Activated CD4-positive, alpha-beta T cell treated with anti-CD3 and anti-CD28 coated beads, Interleukin-2, amount 50 U/mL, for 24 hours (primary cell): ENCODE results near the gene PRMT1.
"Not testable (repeated sequence)": the region's sequence is repeated elsewhere in the genome, so short reads cannot be mapped to it uniquely, and the experiment has no call there.

Source experiments
- DNase-seq, 2 donors: peaks; one replicate each; pipeline ENCODE4 v3.0.0-alpha.2; 2020; ENCODE audit warnings: low read depth in 1 of 2, low spot score in 1 of 2

PRMT1 gene

GRCh38 chr19:49677231-49677900 lies at the start of gene PRMT1:
PRMT1 (plus strand) TSS chr19:49677271; CDS start chr19:49677281, 10 bp downstream.
- DNase-seq = no peak

DNA sequence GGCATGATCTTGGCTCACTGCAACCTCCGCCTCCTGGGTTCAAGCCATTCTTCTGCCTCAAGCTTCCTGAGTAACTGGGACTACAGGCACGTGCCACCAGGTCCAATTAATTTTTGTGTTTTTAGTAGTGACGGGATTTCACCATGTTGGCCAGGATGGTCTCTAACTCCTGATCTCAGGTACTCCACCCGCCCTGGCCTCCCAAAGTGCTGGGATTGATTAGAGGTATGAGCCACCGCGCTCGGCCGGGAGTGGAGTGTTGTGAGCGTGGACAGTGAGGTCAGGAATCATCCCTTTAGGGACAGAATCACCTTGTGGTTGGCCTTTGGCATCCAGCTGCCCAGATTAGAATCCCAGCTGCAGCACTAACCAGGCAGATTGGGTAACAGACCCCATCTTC lies 47.4 kb upstream of the PRMT1 start:
- no peak for DNase-seq

- DNase-seq = no peak
These were observed 46.0 kb upstream of the PRMT1 start for GRCh38 chr19:49631014-49631588.

DNA sequence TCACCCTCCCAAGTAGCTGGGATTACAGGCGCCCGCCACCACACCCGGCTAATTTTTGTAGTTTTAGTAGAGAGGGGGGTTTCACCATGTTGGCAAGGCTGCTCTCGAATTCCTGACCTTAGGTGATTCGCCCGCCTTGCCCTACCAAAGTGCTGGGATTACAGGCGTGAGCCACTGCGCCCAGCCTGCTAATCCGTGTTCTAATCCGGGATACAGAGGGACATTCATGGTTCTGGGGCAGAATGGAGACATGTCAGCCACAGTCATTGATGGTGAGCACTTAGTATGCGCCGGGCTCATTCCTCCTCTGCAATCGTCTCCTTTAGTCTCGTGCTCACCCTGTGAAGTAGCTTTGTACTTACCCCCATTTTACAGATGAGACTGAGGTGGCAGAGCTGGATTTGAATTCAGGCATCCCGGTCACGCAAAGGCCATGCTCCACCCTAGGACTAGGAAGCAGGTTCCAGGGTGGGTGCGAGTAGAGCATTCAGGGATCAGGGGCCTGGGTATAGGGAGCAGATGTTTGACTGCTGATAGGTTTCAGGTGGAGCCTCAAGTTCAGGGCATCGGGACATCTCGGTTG lies 45.4 kb upstream of the PRMT1 start:
- DNase-seq = no peak

- no peak for DNase-seq
These were observed 44.5 kb upstream of the PRMT1 start for GRCh38 chr19:49632576-49632975.

GRCh38 chr19:49633273-49633672 lies 43.8 kb upstream of the PRMT1 start:
- not testable (repeated sequence) for DNase-seq

DNA sequence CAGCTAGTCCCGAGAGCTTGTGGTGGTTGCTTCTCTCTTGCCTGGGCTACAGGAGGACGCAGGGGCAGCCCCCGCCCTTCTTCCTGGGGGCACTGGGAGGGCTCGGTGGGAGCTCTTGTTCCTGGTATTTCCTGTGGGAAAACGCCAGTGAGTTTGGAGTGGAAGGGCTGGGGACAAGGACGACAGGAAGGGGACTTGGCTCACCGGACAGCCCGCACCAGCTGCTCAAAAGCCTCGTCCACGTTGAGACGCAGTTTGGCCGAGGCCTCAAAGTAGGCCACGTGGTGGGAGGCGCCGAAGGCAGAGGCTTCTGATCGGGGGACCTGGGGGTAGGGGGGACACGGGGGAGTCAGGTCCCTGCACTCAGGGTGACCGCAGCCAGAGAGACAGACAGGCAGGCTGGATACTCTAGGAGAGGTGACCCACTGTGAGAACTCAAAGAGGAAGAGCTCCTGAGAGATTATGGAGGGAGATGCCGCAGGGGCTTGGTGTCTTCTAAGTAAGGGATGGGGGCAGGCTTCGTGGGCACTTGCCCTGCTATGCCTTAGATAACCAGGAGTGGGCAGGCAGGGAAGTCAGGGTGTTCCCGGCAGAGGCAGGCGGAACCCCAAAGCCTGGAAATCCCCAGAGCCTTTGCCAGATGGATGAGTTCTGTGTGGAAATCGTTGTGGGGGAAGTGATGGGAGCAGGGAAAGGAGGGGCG lies 41.4 kb upstream of the PRMT1 start:
- no peak for DNase-seq

- no peak for DNase-seq
These were observed 40.7 kb upstream of the PRMT1 start for GRCh38 chr19:49636233-49636932.

GRCh38 chr19:49637821-49638738 lies 39.0 kb upstream of the PRMT1 start:
- DNase-seq = no peak

GRCh38 chr19:49639401-49640112 lies 37.5 kb upstream of the PRMT1 start:
- no peak for DNase-seq

DNA sequence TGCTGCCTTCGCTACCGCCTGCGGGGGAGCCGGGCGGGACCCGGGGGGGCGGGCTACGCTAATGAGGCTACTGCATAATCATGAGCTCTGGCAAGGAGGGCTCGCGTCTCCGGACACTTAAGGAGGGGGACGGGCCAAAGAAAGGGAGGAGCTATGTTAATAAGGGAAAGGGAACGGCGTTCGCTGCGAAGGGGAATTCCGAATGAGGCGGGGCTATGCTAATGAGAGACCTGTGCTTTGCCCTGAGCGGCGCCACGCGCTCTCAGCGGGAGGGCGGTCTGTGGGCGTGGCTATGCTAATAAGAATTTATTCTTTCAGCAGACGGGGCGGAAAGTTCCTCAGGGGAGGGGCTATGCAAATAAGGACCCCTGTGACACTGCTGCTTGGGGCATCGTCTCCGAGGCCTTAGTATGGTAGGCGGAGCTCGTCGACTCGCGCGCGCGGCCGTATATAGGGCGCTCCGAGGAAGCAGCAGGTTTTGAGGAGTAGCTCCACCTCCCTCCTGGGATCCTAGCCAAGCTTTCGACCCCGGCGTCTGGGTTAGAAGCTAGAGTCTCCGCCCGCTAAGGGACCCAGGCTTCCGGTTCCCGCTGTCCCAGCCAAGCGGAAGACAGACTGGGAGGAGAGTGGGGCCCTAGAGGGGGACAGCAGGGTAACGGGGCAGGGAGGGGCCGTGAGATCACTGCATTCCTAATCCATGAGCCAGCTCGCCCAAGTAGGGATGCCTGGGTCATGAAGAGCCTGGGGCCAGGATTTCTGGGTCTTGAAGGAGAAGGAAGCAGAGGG lies 36.8 kb upstream of the PRMT1 start, which contains the start of gene RRAS:
TSS of gene RRAS (minus strand) at position 31 of the 786 bp plus-strand sequence. CDS start 45 bp downstream, outside the sequence.
- peak; percentile 98 to 100 for DNase-seq

- DNase-seq = peak; percentile 98
These were observed 35.2 kb upstream of the PRMT1 start, which contains the start of gene SCAF1 for GRCh38 chr19:49641688-49642491. SCAF1 (plus strand) TSS chr19:49642209; CDS start chr19:49645027, 2,818 bp downstream.

DNA sequence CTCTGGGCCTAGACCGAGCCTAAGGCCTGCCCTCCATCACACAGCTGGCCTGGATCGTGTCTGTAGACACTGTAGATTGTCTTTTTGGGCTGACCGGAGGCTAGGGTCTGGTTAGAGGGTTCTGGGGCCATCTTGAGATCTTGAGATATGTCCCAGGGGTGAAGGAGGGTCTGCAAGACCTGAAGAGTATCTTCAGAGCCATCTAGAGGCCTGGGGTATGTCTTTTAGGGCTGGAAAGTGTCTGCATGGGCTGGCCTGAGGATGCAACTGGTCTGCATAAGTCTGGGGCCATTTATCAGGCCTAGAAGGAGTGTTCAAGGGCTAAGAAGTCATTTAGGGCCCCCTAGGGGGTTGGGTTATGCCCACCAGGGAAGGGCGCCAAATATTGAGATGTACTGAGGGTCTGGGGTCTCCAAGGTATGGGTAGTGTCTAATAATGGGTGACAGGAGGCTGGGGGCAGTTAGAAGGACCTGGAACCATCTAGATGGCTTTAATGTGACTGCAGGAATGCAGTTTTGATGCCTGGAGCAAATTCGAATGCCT lies 34.5 kb upstream of the PRMT1 start:
- DNase-seq = no peak

- DNase-seq = no peak
These were observed 33.6 kb upstream of the PRMT1 start for GRCh38 chr19:49643466-49643865.

DNA sequence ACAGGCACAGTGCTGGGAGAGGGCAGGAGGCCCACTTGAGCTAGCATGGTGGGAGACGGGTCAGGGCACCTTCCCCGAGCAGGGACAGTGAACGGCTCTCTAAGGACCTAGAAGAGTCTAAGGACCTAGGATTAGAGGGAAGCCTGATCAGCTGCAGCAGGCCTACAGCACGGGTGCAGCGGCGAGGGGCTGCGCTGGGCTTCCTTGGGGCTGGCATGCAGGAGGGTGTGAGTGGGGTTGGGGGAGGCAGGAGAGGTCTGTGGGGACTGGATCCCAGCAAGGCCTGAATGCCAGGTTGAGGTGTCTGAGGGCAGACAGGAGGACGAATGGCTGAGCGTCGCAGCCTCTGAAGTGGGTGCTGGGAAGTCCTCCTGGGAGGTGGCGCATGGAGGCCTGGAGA lies 31.5 kb upstream of the PRMT1 start:
- no peak for DNase-seq

DNA sequence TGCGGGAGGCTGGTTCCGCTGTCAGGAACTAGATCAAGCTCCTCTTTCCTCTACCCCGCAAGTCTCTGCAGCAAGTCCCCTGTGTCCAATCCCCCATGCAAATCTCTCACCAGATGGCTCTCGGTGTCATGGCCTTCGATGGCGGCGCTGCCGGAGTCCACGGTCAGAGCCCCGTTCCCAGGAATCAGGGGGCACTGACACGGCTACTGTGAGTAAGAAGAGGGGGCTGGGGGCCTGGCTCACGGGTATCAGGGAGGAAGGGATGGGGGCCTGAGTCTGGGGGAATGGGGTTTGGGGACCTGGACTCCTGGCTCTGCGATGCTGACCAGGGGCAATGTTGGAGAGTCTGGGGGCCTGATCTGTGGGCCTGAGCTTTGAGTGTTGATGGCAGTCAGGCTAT lies 31.1 kb upstream of the PRMT1 start:
- no peak for DNase-seq

DNA sequence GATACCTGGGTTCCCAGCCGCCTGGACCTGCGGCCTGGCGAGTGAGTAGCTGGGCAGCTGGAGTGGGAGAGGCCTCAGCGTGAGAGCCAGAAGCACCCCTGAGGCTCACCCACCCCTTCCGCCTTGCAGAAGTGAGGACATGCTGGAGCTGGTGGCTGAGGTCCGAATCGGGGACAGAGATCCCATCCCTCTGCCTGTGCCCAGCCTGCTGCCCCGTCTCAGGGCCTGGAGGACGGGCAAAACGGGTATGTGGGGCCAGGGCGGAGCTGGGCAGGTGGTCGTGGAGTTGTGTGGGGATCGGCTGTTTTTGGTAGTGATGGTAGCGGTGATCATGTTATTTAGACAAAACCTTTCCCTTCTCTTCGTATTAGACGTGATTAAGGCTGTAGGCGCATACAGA lies 30.5 kb upstream of the PRMT1 start:
- DNase-seq = no peak
